HUDEP-2 (cell line): ENCODE measurements around the gene GHRHR.
A peak's percentile ranks its signal among the peaks of the same experiment; 100 is the strongest.

Source experiments
- DNase-seq, 76 experiments: peaks; one replicate each; lab custom pipeline; 2025; ENCODE audit not compliant: unreplicated experiment in 76 of 76; lab: John Stamatoyannopoulos, UW

The GHRHR gene

DNA sequence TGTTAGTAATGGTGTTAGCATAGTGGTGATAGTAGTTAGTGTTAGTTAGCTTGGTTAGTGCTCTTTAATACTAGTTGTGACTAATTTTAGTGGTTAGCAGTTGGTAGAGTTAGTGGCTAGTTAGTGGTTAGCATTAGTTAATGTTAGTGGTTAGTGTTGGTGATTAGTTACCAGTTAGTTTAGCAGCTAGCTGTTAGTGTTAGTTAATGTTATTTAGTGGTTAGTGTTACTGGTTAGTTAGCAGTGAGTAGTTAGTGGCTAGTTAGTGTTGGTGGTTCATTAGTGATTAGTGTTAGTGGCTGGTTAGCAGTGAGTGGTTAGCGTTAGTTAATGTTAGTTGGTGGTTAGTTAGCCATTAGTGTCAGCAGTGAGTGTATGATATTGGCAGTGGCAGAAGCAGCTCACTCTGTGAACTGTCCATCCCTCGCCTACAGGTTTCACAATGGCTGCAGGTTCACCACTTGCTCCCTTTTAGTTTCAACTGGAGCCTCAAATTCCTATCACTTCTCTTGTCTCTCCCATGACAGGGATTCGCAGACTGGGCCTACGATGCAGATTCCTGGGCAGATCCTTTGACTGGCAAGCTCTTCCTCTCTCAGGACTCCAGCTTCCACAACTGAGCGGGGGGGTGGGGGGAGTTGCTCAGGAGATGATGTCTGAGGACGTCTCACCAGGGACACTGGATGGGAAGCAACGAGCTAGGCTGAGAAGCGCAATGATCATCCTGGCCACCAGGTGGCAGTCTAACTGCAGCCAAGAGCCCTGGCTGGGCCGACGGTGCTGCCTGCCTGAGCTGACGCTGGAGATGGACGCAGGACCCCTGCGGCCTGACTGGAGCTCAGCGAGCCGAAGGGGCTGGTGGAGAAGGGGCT is 19.5 kb downstream of the GHRHR start:
- peak in 67 of 76 experiments; percentile 4 to 84 (median 57) for DNase-seq

DNA sequence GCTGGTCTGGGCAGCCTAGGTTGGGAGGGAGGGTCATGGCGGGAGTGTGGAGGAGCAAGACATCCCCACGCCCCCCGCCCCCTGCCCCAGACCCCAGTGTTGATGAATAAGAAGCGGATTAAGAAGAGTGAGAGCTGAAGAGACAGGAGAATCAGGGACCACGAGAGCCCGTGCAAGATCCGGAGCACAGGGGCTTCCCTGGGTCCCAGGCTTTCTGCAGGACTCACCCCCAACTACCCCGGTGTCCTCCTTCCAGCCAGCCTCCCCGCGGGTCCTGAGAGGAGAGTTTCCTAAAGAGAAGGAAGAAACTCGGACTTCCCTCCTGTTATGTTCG is 20.1 kb downstream of the GHRHR start:
- no peak for DNase-seq

DNA sequence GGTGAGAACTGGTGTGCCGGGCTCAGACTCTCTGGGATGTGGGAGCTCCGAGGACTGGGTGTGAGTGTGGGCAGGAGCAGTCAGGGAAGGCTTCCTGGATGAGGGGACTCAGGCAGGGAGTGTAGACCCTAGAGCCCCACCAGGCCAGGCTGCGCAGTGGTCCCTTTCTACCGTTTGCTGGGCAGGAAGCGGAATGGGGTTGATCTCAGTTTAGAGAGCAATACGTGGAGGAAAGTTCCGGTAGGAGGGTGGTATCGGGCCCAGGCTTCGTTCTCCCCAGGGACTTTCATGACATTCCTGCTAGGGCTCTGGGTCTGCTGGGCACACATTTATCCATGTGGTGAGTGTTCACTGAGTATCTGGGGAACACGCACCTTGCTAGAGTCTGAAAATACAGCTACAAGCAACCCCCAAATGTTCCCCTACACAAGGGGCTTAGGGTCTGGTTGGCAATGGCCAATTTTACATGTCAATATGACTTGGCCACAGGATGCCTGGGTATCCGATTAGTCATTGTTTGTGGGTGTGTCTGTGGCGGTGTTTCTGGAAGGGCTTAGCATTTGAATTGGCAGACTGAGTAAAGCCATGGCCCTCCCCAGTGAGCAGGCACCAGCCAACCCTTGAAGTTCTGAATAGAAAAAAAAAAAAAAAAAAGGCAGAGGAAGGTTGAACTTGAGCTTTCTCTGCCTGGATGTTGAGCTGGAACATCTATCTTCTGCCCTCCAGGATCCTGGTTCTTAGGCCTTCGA is 20.8 kb downstream of the GHRHR start:
- DNase-seq, result peak in 10 of 76 experiments; percentile 2 to 46 (median 12)

DNA sequence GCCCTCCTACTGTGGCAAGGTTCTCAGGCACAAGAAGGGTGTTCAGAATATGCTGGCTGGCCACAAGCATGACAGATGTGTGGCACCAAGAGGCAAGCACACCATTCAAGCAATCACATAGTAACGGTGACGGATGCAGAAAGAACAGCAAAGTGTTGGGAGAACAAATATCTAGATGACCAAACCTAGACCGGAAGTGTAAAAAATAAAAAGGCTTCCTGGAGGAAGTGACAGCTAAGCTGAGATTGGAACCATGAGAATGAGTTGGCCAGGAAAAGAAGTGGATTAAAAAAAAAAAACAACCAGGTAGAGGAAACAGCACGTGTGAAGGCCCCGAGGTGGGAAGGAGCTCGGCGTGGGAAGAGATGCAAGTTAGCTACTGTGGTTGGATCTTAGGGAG is 22.0 kb downstream of the GHRHR start:
- DNase-seq, result no peak

DNA sequence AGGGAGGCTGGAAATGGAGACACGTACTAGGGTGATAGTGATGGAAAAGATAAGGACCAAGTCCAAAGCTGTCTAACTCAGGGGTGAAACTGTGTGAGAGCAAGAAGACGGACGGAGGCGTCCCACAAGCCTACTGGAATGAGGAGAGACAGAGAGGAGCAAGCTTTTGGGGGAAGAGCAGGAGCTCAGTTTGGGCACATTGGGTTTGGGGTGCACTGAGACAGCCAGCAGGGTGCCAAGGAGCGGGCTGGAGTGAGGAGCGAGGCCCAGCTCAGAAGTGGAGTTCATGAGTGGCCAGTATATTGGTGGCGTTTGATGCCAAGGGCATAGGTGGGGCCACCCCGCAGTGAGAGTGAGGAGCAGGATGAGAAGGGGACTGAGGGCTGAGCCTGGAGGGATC is 22.6 kb downstream of the GHRHR start:
- no peak for DNase-seq

DNA sequence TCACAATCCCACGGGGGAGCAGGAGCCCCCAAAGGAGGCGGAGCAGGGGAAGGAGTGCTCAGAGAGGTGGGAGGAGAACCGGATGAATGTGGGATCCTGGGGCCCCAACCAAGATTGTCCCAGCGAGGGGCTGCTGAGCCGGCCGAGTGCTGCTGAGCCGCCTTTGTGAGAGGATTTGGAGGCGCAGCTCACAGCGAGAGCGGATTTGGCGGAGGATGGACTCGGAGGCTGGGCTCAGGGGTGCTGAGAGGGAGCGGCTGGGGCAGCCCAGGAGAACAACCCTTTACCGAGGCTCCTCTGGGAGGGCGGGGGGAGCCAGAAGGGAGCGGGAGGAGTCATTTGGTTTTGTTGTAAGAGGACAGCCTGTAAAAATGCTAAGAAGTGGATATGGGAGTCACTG is 23.0 kb downstream of the GHRHR start:
- no peak for DNase-seq

DNA sequence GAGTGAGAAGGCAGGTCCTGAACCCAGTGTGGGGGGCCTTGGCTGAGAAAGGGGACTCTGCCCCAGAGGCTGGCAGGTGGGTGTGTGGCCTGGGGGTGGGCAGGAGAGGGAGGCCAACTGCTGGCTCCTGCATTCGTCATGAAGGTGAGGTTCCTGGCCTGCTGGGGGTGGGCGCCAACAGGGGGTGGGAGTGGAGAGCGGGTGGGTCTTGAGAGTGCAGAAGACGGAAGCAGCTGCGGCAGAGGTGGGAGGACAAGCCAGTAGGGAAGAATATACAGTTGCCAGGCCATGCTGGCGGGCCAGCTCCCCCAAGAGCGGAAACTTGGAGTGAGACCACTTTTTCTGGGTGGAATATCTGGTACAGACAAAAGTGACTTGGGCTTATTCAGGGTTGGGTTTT is 23.4 kb downstream of the GHRHR start:
- DNase-seq, result no peak

DNA sequence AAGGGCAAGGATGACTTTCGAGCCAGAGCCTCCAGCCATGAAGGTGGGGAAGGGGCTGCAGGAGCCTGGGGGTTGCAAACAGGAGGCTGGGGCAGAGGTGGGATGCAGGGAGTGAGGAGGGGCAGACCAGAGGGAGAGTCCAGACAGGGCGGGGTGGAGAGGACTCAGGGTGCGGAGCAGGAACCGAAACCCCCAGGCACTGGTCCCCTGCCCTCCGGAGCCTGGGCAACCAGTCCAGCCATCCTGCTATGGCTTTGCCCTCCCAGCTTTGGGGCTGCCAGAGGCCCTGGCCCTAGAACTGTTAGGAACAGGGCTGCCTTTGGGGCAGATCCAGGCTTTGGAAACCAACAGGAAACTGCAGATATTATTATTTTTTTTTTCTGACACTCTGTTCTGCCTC is 24.2 kb downstream of the GHRHR start:
- no peak for DNase-seq

DNA sequence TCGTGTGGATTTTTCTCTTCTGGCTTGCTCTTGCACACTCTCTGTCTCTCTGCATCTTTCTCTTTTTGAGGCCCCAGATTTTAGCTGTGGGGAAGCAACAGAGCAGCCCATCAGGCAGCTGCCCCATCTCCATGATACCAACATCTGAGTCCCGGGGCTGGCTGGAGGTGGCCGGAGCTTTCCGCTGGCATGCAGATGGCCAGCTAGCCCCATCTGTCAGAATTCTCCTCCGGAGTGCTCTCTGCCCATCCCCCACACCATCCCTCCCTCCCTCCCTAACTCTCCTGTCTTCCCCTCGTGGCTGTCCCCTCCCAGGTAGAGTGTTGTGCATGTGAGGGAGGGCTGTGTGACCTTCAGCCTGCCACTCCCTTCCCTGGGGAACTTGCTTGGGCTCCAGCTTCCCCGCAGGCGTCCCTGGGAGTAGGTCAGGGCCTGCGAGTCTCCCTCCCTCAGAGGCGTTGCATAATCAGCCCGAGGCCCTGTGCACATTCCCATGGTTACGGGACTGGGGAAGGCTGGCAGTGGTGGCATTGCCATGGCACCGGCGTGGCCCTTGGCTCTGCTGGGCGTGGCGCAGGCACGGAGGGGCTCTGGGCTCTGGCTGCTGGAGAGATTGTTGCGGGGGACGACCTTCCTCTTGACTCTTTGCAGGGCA is 24.7 kb downstream of the GHRHR start:
- no peak for DNase-seq

DNA sequence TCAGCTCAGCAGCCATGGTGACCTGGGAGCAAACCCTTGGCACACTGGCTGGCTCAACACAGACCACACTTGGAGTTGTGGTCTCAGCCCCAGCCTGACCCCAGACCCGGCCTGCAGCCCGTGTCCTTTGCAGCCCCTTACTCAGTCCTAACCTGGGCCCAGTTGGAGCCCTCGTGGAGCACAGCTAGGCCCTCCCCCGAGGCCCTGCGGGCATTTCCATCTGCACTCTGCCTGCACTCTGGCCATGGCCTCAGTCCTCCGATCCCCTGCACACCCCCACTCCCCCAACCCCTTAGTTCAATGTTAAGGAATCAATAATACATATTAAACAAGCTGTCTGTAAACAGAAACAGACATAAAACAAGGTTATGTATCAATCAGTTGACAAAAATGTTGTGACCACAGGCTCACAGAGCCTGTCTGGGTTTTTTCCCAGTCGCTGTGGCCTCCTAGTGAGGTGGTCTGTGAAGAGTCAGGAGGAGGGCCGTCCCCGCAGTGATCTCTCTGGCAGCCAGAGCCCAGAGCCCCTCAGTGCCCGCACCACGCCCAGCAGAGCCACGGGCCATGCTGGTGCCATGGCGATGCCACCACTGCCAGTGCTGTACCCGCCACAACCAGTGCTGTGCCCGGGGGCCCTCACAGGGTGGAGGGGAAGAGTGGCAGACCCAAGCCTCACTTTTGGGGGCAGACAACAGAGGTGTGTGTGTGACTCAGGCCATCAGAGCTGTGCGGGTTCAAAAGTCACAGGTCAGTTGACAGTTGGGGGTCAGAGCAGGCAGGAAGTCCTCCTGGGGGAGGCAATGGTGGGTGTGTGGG is 25.5 kb downstream of the GHRHR start:
- DNase-seq, result no peak

DNA sequence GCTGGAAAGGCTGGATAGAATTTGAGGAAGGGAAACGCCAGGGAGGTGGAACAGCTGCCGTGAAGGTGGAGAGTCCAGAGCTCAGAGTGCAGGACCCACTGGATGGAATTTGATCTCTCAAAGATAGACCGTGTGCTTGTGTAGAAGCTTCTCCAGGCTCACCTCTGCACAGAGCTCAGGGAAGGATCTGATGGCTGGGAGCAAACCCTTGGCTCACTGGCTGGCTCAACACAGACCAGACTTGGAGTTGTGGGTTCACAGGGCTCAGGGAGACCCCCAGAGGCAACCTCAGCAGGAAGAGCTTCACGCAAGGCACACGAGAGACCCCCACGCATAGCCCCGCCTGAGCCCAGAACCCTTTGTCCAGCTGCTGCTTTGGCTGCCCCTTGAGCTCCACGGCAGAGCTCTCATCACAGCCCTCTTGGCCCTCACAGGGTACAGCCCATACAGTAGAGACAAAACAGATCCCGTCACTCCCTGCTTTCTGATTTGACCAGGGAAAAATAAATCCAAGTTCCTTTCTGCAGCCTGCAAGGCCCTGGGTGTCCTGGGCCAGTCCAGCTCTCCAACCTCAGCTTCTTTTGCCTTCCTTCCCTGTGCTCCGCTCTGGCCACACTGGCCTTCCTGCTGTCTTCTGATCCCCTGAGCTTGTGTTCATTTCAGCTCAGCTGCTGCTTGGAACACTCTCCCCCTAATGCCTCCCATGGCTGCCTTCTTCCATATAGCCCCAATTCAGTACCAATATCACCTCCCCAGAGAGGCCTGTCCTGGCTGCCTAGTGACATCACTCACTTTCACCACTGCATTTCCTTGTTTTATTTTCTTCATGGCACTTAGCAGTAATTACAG is 26.3 kb downstream of the GHRHR start:
- DNase-seq, result no peak

DNA sequence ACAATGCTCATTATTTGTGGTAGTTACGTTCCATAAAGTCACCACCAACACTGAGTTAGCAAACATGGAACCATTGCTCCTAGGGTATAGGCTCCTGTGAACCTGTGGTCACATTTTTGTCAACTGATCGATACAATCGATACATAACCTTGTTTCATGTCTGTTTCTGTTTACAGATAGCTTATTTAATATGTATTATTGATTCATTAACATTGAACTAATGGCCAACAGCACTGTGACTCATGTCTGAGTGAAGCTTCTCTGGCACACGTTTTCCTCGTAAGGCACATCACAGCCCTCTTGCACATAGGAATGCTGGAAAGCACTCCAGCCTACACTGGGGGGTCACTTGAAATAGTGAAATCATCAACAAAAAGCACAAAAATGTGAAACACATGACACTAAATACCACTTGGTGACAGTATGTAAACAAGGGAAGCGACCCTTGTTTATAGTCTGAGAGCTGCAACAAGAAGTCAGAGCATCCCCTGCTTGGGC is 27.0 kb downstream of the GHRHR start:
- DNase-seq, result no peak

DNA sequence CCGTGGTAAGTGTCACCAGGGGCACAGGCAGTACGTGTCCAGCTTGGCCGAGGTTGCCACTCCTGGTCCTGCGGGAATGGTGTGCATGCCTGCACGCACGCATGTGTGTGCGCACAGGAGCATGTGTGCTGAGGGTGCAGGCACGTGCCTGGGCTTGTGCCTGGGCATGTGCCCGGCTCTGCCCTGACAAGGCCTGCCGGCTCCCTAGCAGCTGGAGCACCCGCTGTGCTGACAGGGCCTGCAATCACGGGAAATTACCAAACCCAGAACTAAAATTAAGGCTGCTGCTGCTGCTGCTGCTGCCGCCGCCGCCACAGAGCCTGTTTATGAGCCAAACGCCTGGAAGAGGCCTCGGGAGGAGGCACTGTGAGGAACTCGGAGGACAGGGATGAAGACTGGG is 28.7 kb downstream of the GHRHR start:
- no peak for DNase-seq

DNA sequence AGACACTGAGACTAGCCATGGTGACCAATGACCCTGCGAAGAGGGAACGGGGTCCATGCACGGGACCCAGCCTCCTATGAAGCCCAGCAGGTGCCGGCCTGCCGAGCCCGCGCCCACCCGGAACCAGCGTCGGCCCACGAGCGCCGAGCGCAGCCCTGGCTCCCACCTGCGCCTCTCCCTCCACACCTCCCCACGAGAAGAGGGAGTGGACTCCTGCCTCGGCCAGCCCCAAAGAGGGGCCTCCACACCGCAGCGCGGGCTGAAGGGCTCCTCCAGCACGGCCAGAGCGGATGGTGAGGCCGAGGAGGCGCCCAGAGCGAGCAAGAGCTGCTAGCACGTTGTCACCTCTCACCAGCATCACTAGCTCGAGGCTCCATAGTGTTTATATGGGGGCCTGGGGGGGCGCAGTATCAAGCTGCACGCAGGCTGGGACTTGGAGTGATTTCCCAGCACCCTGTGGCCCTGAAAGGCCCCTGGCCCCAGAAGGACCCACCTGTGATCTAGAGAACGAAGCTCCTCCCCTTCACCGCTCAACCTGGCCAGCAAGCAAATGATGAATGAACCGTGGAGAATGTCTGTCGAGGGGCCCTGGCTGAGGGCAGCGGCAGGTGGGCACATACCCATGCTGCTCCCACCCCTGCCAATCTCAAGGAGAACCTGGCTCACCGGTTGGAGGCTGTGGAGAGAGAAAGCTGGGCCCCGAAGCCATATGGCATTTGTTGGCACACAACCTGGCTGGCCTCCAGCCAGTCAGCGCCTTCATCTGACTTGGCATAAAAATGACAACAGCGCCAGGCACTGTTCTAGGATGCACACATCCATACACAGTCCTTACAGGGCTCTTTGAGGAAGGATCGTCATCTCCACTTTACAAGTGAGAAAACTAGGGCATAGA is 30.7 kb downstream of the GHRHR start:
- no peak for DNase-seq

DNA sequence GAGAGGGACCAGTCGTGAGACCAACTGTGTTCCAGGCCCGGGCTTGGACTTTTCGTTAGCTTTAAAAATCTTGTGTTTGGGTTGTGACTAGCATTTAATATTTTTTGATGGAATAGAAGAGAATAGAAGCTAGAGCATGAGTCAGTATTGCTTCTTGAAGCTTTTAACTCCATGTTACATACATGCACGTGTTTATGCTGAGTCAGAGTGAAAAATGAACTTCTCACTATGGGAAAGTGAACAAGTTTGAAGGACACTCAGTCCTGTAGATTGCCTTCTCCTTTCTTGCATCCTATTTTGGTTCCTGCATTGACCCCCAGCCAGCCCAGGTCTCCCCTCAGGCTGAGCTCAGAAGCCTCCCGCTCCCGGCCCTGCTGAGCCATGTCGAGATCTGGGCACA is 31.8 kb downstream of the GHRHR start:
- DNase-seq, result no peak

DNA sequence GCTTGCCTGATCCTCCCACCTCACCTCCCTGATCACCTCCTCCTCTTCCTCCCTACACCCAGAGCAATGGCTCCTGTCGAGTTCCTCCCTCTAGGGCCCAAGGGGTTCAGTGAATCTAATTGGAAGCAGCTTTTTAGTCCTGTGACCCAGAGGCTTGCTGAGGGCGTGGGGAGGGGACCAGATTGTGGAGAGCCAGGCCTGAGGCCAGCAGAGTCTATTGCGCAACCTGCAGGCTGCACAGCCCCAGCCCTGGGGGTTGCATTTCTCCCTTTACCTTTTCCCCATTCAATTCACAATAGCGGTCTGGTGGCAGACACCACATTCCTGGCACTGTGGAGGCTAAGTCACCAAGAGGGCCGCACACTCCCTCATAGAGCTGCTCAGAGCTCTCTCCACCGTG is 32.5 kb downstream of the GHRHR start:
- no peak for DNase-seq

DNA sequence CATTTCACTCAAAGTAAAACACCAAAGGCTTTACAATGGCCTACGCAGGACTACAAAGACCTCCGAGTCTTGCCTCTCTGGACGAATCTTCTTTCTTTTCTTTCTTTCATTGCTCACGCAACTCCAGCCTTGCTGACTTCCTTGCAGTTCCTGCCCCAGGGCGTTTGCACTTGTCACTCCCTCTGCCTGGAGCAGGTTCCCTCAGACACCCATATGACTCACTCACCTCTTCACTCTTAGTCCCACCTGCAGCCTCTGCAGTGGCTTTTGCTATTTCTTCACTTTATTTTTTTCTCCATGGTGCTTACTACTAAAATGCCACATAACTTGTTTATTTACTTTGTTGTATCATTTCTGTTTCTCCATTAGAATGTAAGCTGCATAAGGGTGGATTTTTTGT is 33.1 kb downstream of the GHRHR start:
- DNase-seq, result no peak

DNA sequence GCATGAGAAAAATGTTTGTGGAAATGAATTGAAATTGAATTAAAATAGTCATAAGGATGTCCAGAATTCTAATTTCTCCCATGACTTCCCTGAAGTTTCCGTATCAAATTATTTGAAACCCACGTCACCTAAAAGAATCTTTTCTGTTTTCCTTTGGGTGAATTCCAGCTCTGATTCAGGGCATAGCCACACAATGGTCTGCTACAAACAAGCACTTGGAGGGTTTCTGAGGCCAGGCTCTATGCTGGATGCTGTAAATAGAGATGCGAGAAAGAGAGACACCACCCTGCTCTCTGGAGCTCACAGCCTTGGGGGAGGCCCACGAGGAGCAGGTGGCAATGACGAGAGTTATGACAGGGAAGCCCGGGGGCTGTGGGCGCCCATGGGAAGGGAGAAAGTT is 33.6 kb downstream of the GHRHR start:
- DNase-seq, result no peak

DNA sequence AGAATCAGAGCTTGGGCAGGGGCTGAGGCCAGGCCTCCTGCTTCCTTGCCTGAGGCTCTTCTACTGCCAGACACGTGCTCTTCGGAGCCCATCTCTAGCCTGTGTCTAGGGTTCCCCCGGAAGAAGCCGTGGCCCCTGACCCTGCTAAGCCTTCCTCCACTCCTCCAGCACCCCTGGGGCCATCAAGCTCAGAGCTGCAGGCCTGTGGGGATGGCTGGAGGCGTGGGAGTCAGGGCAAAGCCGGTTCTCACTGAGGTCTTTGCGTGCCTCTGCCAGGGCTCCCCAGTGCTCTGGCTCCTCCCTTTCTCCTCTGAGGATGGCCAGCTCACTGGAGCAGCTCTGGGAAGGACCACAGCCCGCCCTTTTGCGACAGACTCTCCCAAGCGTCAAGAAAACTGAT is 34.4 kb downstream of the GHRHR start:
- no peak for DNase-seq
